ENCODE results near the gene ATP1B4.

Gene ATP1B4

GRCh38 chrX:120361764-120362305 lies at the start of gene ATP1B4:
Gene ATP1B4, plus strand, starts transcription at chrX:120362089. Its CDS starts 80 bp downstream, at chrX:120362169.
- TF ChIP-seq CTCF (IDR thresholded peaks at IDR 0.05): no peak
- Histone ChIP-seq H3K4me3 (no peak within 1 kb of the TSS), H3K27ac (no peak within 1 kb of the TSS)
- DNase-seq (ENCODE audit: low spot score): no peak

- no peak overlapping the region for H3K27ac ChIP-seq
- no peak overlapping the region for H3K4me3 ChIP-seq
Measured at GRCh38 chrX:120315776-120316175, 46.1 kb upstream of the ATP1B4 start.

GRCh38 chrX:120316587-120317283 lies 45.2 kb upstream of the ATP1B4 start:
- H3K27ac ChIP-seq: no peak overlapping the region
- no peak for DNase-seq (ENCODE audit: low spot score)
- H3K4me3 ChIP-seq: no peak overlapping the region
- TF ChIP-seq CTCF (IDR thresholded peaks at IDR 0.05): no peak

More at GRCh38 chrX:120315776-120316175, 46.1 kb upstream of the ATP1B4 start:
- TF ChIP-seq CTCF (IDR thresholded peaks at IDR 0.05): no peak
- no peak for DNase-seq (ENCODE audit: low spot score)

GRCh38 chrX:120318411-120318810 lies 43.5 kb upstream of the ATP1B4 start:
- Histone ChIP-seq H3K27ac (no peak overlapping the region), H3K4me3 (no peak overlapping the region)
- no peak for TF ChIP-seq CTCF (IDR thresholded peaks at IDR 0.05)
- no peak for DNase-seq (ENCODE audit: low spot score)

GRCh38 chrX:120321520-120322281 lies 40.2 kb upstream of the ATP1B4 start:
- DNase-seq (ENCODE audit: low spot score): no peak
- no peak for TF ChIP-seq CTCF (IDR thresholded peaks at IDR 0.05)
- no peak overlapping the region for H3K4me3 ChIP-seq
- H3K27ac ChIP-seq: no peak overlapping the region

GRCh38 chrX:120331116-120331515 lies 30.8 kb upstream of the ATP1B4 start:
- no peak for TF ChIP-seq CTCF (IDR thresholded peaks at IDR 0.05)
- no peak overlapping the region for H3K27ac ChIP-seq
- no peak for DNase-seq (ENCODE audit: low spot score)
- H3K4me3 ChIP-seq: no peak overlapping the region
